Fibroblast of lung (primary cell): ENCODE data around the gene ASTN2. TPM values are rescaled to one million over a fixed set of nuclear protein-coding genes. Genes with fewer than 3 reads are reported as not detected.
A peak's percentile ranks its signal among the peaks of the same experiment; 100 is the strongest.

Experiments used
- DNase-seq, 2 donors: peaks; one replicate each; pipeline versions ENCODE4 v3.0.0 to v3.0.0-alpha.2; 2010; ENCODE audit warnings: low read depth in 2 of 2
- H2AFZ ChIP-seq: 2 replicates; pipeline ENCODE4 v1.5.1; 2012; ENCODE audit warnings: low read length, control low read depth, inconsistent platforms
- H3K27ac ChIP-seq: 2 replicates; pipeline ENCODE4 v1.5.1; 2011; ENCODE audit warnings: low read length, control low read depth; ENCODE audit not compliant: insufficient read depth
- H3K27me3 ChIP-seq: 2 replicates; pipeline ENCODE4 v1.5.1; 2011; ENCODE audit warnings: mild to moderate bottlenecking, low read length; ENCODE audit not compliant: control insufficient read depth, insufficient read depth
- H3K36me3 ChIP-seq: 2 replicates; pipeline ENCODE4 v1.5.1; 2011; ENCODE audit warnings: low read length; ENCODE audit not compliant: control insufficient read depth, insufficient read depth
- H3K4me1 ChIP-seq: 2 replicates; pipeline ENCODE4 v1.5.1; 2011; ENCODE audit warnings: low read length; ENCODE audit not compliant: control insufficient read depth, insufficient read depth; ENCODE audit errors: extremely low read depth
- H3K4me2 ChIP-seq: 2 replicates; pipeline ENCODE4 v1.5.1; 2011; ENCODE audit warnings: low read length, control low read depth; ENCODE audit not compliant: insufficient read depth; ENCODE audit errors: extremely low read depth
- H3K4me3 ChIP-seq, 4 experiments: fragments of 200-600 bp in 1 of 4; sonication (generic) in 1 of 4; replicated peaks in 1 of 4; 2 replicates each; pipeline ENCODE4 v1.5.1; 2011 to 2016; ENCODE audit warnings: low read length in 4 of 4, low read depth in 3 of 4, mild to moderate bottlenecking in 3 of 4, control low read depth in 2 of 4, inconsistent platforms in 1 of 4, mixed read lengths in 1 of 4; ENCODE audit not compliant: insufficient read depth in 1 of 4; ENCODE audit errors: control extremely low read depth in 1 of 4
- H3K79me2 ChIP-seq: 2 replicates; pipeline ENCODE4 v1.5.1; 2012; ENCODE audit warnings: mild to moderate bottlenecking, low read length, inconsistent platforms; ENCODE audit not compliant: control insufficient read depth, insufficient read depth
- H3K9ac ChIP-seq: 2 replicates; pipeline ENCODE4 v1.5.1; 2011; ENCODE audit warnings: mild to moderate bottlenecking, low read length, control low read depth; ENCODE audit not compliant: insufficient read depth
- H3K9me3 ChIP-seq: 2 replicates; pipeline ENCODE4 v1.5.1; 2012; ENCODE audit warnings: low read depth, low read length; ENCODE audit not compliant: control insufficient read depth, insufficient read depth
- H4K20me1 ChIP-seq: 2 replicates; pipeline ENCODE4 v1.5.1; 2011; ENCODE audit warnings: low read length; ENCODE audit not compliant: control insufficient read depth, insufficient read depth; ENCODE audit errors: extremely low read depth
- EZH2 ChIP-seq: IDR thresholded peaks from 2 replicates; pipeline ENCODE4 v1.5.1; 2012; ENCODE audit warnings: low read length, control low read depth, mild to moderate bottlenecking; ENCODE audit errors: missing control alignments
- polyA plus RNA-seq, 2 donors: library from polyadenylated mRNA; depleted of rRNA in 1 of 2; stranded (reverse) in 1 of 2; unstranded in 1 of 2; fragments of >200 nt; gene quantifications; 2 replicates each; pipeline ENCODE4 v1.2.1, GENCODE V29; 2011 to 2012; ENCODE audit warnings: missing spikeins in 1 of 2
- total RNA-seq: library from RNA; depleted of rRNA; stranded (reverse); fragments of >200 nt; gene quantifications from 2 replicates; pipeline ENCODE4 v1.2.1, GENCODE V29; 2014
- TF ChIP-seq, protein P1 (sequence below), 2 donors: IDR thresholded peaks in 1 of 2; conservative IDR thresholded peaks in 1 of 2; 1 replicate in 1 of 2; 2 replicates in 1 of 2; pipeline ENCODE4 v1.5.1; 2011 to 2012; ENCODE audit warnings: low read length in 2 of 2, control low read depth in 1 of 2, inconsistent platforms in 1 of 2, low read depth in 1 of 2, mild to moderate bottlenecking in 1 of 2

ASTN2 gene
- total and polyA plus RNA-seq, 2 donors (not counting 1 experiment from before 2014, with no cell fraction given), result 2.2 to 19.2 TPM

GRCh38 chr9:116491659-116492058, 923.2 kb downstream of the ASTN2 start:
- peak; percentile 36 to 57 for DNase-seq

DNA sequence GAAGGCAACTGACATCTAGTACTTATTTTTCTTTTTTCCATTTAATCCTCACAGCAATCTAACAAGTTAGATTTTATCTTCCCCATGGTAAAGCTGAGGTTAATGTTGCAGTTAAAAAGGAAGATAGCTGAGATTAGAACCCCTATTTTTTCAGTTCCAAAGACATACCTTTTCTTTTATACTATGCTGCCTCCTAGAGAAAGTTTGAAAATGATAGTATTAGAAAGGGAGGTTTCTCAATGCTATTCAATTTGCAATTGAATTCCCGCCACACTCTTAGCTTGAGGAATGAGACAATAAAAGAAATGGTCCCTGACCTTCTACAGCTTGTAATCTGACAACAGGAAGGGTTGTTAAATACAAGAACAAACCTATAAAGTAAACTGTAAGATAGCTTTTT, 923.6 kb downstream of the ASTN2 start:
- no peak for TF ChIP-seq EZH2
- TF ChIP-seq, protein P1, sequence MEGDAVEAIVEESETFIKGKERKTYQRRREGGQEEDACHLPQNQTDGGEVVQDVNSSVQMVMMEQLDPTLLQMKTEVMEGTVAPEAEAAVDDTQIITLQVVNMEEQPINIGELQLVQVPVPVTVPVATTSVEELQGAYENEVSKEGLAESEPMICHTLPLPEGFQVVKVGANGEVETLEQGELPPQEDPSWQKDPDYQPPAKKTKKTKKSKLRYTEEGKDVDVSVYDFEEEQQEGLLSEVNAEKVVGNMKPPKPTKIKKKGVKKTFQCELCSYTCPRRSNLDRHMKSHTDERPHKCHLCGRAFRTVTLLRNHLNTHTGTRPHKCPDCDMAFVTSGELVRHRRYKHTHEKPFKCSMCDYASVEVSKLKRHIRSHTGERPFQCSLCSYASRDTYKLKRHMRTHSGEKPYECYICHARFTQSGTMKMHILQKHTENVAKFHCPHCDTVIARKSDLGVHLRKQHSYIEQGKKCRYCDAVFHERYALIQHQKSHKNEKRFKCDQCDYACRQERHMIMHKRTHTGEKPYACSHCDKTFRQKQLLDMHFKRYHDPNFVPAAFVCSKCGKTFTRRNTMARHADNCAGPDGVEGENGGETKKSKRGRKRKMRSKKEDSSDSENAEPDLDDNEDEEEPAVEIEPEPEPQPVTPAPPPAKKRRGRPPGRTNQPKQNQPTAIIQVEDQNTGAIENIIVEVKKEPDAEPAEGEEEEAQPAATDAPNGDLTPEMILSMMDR (conservative IDR thresholded peaks at IDR 0.05 in 1 of 2, IDR thresholded peaks at IDR 0.05 in 1 of 2; ENCODE audit: low read depth in 1 of 2, low read length in 2 of 2), result no peak
- peak in 1 of 2 donors; percentile 23 for DNase-seq
- Histone ChIP-seq H3K9me3 (no peaks in the 10 kb centered on the region), H2AFZ (no peak overlapping the region), H3K27ac (no peak overlapping the region), H3K4me3 (no peak overlapping the region), H3K4me1 (no peaks in the 10 kb centered on the region), H3K27me3 (no peaks in the 10 kb centered on the region), H3K9ac (no peak overlapping the region), H4K20me1 (no peaks in the 10 kb centered on the region), H3K79me2 (no peaks in the 10 kb centered on the region), H3K4me2 (no peak overlapping the region), H3K36me3 (no peaks in the 10 kb centered on the region)

More at GRCh38 chr9:116491659-116492058, 923.2 kb downstream of the ASTN2 start:
- H3K36me3 ChIP-seq, result no peaks in the 10 kb centered on the region
- H3K9ac ChIP-seq, result no peak overlapping the region
- no peaks in the 10 kb centered on the region for H3K27me3 ChIP-seq
- no peaks in the 10 kb centered on the region for H4K20me1 ChIP-seq
- H3K79me2 ChIP-seq, result no peaks in the 10 kb centered on the region
- no peak overlapping the region for H3K4me3 ChIP-seq
- H3K4me1 ChIP-seq, result no peaks in the 10 kb centered on the region
- no peak overlapping the region for H2AFZ ChIP-seq
- H3K9me3 ChIP-seq, result no peaks in the 10 kb centered on the region
- H3K27ac ChIP-seq, result no peak overlapping the region
- no peak for TF ChIP-seq EZH2
- TF ChIP-seq, protein P1 (conservative IDR thresholded peaks at IDR 0.05 in 1 of 2, IDR thresholded peaks at IDR 0.05 in 1 of 2; ENCODE audit: low read depth in 1 of 2, low read length in 2 of 2), result no peak
- no peak overlapping the region for H3K4me2 ChIP-seq

GRCh38 chr9:116490321-116490720, 924.5 kb downstream of the ASTN2 start:
- Histone ChIP-seq H3K27ac (no peak overlapping the region), H2AFZ (no peak overlapping the region), H3K4me3 (no peak overlapping the region), H4K20me1 (no peaks in the 10 kb centered on the region), H3K36me3 (no peaks in the 10 kb centered on the region), H3K9me3 (no peaks in the 10 kb centered on the region), H3K4me2 (no peak overlapping the region), H3K9ac (no peak overlapping the region), H3K79me2 (no peaks in the 10 kb centered on the region), H3K4me1 (no peaks in the 10 kb centered on the region), H3K27me3 (no peaks in the 10 kb centered on the region)
- peak in 1 of 2 donors; percentile 32 for DNase-seq
- TF ChIP-seq EZH2, result no peak
